B cell (primary cell): ENCODE measurements around the gene KHDC4. TPM values are rescaled to one million over a fixed set of nuclear protein-coding genes. Genes with fewer than 3 reads are reported as not detected.

ENCODE experiments used
- ATAC-seq: fragments of 200-7000 bp; cut with Tn5 transposase; one replicate; pipeline ENCODE4 v1.10.0; 2021; ENCODE audit warnings: low read depth, mild to moderate bottlenecking, moderate number of reproducible peaks, moderate library complexity
- CTCF ChIA-PET: fragments of 350-600 bp; sonication (Branson Sonifier 250); formaldehyde crosslinking; loops from one replicate; lab custom pipeline; 2021; ENCODE audit warnings: antibody characterized with exemption, inconsistent platforms; lab: Charles Lee
- POLR2A ChIA-PET: fragments of 350-600 bp; sonication (Branson Sonifier 250); formaldehyde crosslinking; loops from one replicate; lab custom pipeline; 2021; ENCODE audit warnings: antibody characterized with exemption; lab: Charles Lee
- DNase-seq: peaks from one replicate; pipeline ENCODE4 v3.0.0; 2013
- H2AFZ ChIP-seq: 2 replicates; pipeline ENCODE4 v1.6.1; 2012; ENCODE audit warnings: mild to moderate bottlenecking, low read depth, low read length; ENCODE audit not compliant: insufficient read depth, poor library complexity, severe bottlenecking
- H3K27ac ChIP-seq, 2 donors: 1 replicate in 1 of 2; 2 replicates in 1 of 2; pipeline ENCODE4 v1.5.1; 2012 to 2013; ENCODE audit warnings: low read length in 2 of 2, mild to moderate bottlenecking in 2 of 2, moderate library complexity in 1 of 2
- H3K27me3 ChIP-seq, 4 experiments: fragments of 200-600 bp in 1 of 4; sonication (generic) in 1 of 4; replicated peaks in 1 of 4; 1 replicate in 2 of 4; 2 replicates in 2 of 4; pipeline versions ENCODE4 v1.6.1 to v1.7.0; 2013 to 2016; ENCODE audit warnings: low read length in 3 of 4, mild to moderate bottlenecking in 2 of 4, mixed read lengths in 1 of 4, moderate library complexity in 1 of 4; ENCODE audit not compliant: insufficient read depth in 4 of 4, control insufficient read depth in 3 of 4; ENCODE audit errors: control extremely low read depth in 1 of 4
- H3K36me3 ChIP-seq, 2 experiments: replicated peaks in 1 of 2; 1 replicate in 1 of 2; 2 replicates in 1 of 2; pipeline versions ENCODE4 v1.6.1 to v1.7.1; 2013; ENCODE audit warnings: low read length in 1 of 2; ENCODE audit not compliant: insufficient read depth in 2 of 2, control insufficient read depth in 1 of 2; ENCODE audit errors: control extremely low read depth in 1 of 2, extremely low read depth in 1 of 2
- H3K4me1 ChIP-seq, 2 donors: fragments of 200-600 bp in 1 of 2; sonication (generic) in 1 of 2; 1 replicate in 1 of 2; 2 replicates in 1 of 2; pipeline versions ENCODE4 v1.5.1 to v1.6.1; 2013 to 2017; ENCODE audit warnings: low read length in 2 of 2; ENCODE audit not compliant: control insufficient read depth in 2 of 2, insufficient read depth in 2 of 2
- H3K4me2 ChIP-seq: replicated peaks from 2 replicates; pipeline ENCODE3; 2012; ENCODE audit warnings: mild to moderate bottlenecking, low read depth, low read length; ENCODE audit not compliant: poor library complexity, severe bottlenecking
- H3K4me3 ChIP-seq, 5 experiments: fragments of 200-600 bp in 1 of 5; sonication (generic) in 1 of 5; 1 replicate in 3 of 5; 2 replicates in 2 of 5; pipeline versions ENCODE4 v1.5.1 to v1.7.0; 2011 to 2016; ENCODE audit warnings: low read length in 4 of 5, mild to moderate bottlenecking in 4 of 5, low read depth in 2 of 5, control low read depth in 1 of 5, moderate library complexity in 1 of 5; ENCODE audit not compliant: insufficient read depth in 1 of 5; ENCODE audit errors: control extremely low read depth in 1 of 5, extremely low read depth in 1 of 5
- H3K79me2 ChIP-seq: fragments of 200-600 bp; sonication (generic); one replicate; pipeline ENCODE4 v1.6.0; 2016; ENCODE audit warnings: low read length; ENCODE audit not compliant: control insufficient read depth, insufficient read depth
- H3K9ac ChIP-seq: fragments of 200-600 bp; sonication (generic); 2 replicates; pipeline ENCODE4 v1.6.1; 2017; ENCODE audit warnings: mild to moderate bottlenecking, low read length, moderate library complexity
- H3K9me3 ChIP-seq, 3 donors: one replicate each; pipeline versions ENCODE4 v1.6.1 to v1.7.1; 2013; ENCODE audit warnings: low read length in 2 of 3; ENCODE audit not compliant: control insufficient read depth in 2 of 3, insufficient read depth in 1 of 3; ENCODE audit errors: control extremely low read depth in 1 of 3
- H4K20me1 ChIP-seq: 2 replicates; pipeline ENCODE4 v1.6.0; 2012; ENCODE audit warnings: mild to moderate bottlenecking, low read length; ENCODE audit not compliant: insufficient read depth, control insufficient read depth, poor library complexity, severe bottlenecking
- H3K27ac Mint-ChIP-seq: one replicate; pipeline ENCODE4 v1.8.0; 2021; ENCODE audit warnings: mixed read lengths
- H3K27me3 Mint-ChIP-seq: one replicate; pipeline ENCODE4 v1.8.0; 2021; ENCODE audit warnings: mixed read lengths
- H3K4me1 Mint-ChIP-seq: one replicate; pipeline ENCODE4 v1.8.0; 2021; ENCODE audit warnings: mixed read lengths
- H3K4me3 Mint-ChIP-seq: one replicate; pipeline ENCODE4 v1.8.0; 2021; ENCODE audit warnings: mixed read lengths
- H3K9me3 Mint-ChIP-seq: one replicate; pipeline ENCODE4 v1.8.0; 2022; ENCODE audit warnings: mixed read lengths; ENCODE audit not compliant: insufficient read depth
- EZH2 ChIP-seq: IDR thresholded peaks from 2 replicates; pipeline ENCODE4 v1.6.1; 2012; ENCODE audit warnings: borderline replicate concordance, low read depth, mild to moderate bottlenecking, moderate library complexity, low read length; ENCODE audit not compliant: insufficient read depth, poor library complexity, severe bottlenecking
- WGBS: methylation state at CpG from one replicate; pipeline ENCODE4 v1.1.5; 2013; ENCODE audit warnings: missing lambda C conversion rate; ENCODE audit not compliant: insufficient coverage; 5-methylcytosine and 5-hydroxymethylcytosine counted together
- intact Hi-C: fragments of 100-400 bp; cut with micrococcal nuclease; formaldehyde crosslinking; loops from one replicate; pipeline ENCODE4 v1.10.0; 2022
- polyA plus RNA-seq: library from polyadenylated mRNA; depleted of rRNA; stranded (reverse); fragments of >200 nt; gene quantifications from 2 replicates; pipeline ENCODE4 v1.2.3, GENCODE V29; 2012
- total RNA-seq, 2 donors: library from RNA; stranded (reverse); fragments of 120-200 nt in 1 of 2; gene quantifications; 1 replicate in 1 of 2; 2 replicates in 1 of 2; pipeline versions ENCODE4 v1.2.3 to v1.2.4, GENCODE V29; 2013 to 2022
- TF ChIP-seq, protein P1 (sequence below): fragments of 200-600 bp; IDR thresholded peaks from one replicate; pipeline ENCODE4 v1.8.0; 2022; ENCODE audit warnings: antibody characterized with exemption, mild to moderate bottlenecking

Gene KHDC4
- total and polyA plus RNA-seq, 2 donors (not counting 1 experiment from before 2014, with no cell fraction given) = 51.3 to 122 TPM

DNA sequence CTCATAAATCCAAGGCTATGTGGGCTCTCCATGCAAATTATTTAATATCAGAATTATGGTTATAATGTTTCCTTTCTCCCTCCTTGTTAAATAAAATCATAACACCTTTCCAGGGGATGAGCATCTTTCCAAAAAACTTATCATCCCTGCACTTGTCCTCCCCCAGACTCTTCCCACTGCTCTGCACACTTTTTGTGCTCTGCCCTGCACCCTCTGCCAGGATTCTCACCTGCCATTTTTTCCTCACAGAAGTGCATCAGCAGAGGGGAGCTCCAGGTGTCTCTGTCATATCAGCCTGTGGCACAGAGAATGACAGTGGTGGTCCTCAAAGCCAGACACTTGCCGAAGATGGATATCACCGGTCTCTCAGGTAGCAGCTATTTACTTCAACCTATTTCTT is 54.0 kb downstream of the KHDC4 start:
- no peaks in the 10 kb centered on the region for H4K20me1 ChIP-seq
- WGBS = 100% methylated on average over 2 of the region's 2 CpGs
- H3K27me3 ChIP-seq = no peaks in the 10 kb centered on the region
- no peak overlapping the region for H2AFZ ChIP-seq
- CTCF ChIA-PET = no interaction called here
- H3K9ac ChIP-seq = no peak overlapping the region
- Mint-ChIP-seq H3K27ac (no peak overlapping the region), H3K4me1 (peaks cover 9% of the 10 kb centered on the region), H3K9me3 (no peaks in the 10 kb centered on the region), H3K27me3 (no peaks in the 10 kb centered on the region), H3K4me3 (no peak overlapping the region)
- POLR2A ChIA-PET = no interaction called here
- intact Hi-C loops = no loop called here
- H3K79me2 ChIP-seq = no peaks in the 10 kb centered on the region
- TF ChIP-seq, protein P1, sequence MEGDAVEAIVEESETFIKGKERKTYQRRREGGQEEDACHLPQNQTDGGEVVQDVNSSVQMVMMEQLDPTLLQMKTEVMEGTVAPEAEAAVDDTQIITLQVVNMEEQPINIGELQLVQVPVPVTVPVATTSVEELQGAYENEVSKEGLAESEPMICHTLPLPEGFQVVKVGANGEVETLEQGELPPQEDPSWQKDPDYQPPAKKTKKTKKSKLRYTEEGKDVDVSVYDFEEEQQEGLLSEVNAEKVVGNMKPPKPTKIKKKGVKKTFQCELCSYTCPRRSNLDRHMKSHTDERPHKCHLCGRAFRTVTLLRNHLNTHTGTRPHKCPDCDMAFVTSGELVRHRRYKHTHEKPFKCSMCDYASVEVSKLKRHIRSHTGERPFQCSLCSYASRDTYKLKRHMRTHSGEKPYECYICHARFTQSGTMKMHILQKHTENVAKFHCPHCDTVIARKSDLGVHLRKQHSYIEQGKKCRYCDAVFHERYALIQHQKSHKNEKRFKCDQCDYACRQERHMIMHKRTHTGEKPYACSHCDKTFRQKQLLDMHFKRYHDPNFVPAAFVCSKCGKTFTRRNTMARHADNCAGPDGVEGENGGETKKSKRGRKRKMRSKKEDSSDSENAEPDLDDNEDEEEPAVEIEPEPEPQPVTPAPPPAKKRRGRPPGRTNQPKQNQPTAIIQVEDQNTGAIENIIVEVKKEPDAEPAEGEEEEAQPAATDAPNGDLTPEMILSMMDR = no peak
- TF ChIP-seq EZH2 = no peak
- no peak overlapping the region for H3K27ac ChIP-seq
- no peak for DNase-seq
- H3K36me3 ChIP-seq = peaks cover 0 to 4% of the 10 kb centered on the region in 2 experiments
- no peak overlapping the region for H3K4me2 ChIP-seq
- no peak for ATAC-seq
- H3K4me3 ChIP-seq = no peak overlapping the region
- H3K4me1 ChIP-seq = peaks cover 8% of the 10 kb centered on the region in 2 donors
- H3K9me3 ChIP-seq = no peaks in the 10 kb centered on the region

DNA sequence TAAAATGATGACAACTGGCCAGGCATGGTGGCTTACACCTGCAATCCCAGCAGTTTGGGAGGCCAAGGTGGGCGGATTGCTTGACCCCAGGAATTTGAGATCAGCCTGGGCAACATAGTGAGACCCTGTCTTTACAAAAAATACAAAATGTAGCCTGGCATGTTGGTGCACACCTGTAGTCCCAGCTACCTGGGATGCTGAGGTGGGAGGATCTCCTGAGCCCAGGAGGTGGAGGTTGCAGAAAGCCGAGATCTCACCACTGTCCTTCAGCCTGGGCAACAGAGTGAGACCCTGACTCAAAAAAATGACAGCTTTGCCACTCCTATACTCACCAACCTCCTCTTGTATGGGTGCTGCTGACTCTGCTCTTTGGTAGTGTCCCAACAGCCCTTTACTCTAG is 56.3 kb downstream of the KHDC4 start:
- no peaks in the 10 kb centered on the region for H3K9me3 ChIP-seq
- no peak overlapping the region for H3K4me3 ChIP-seq
- TF ChIP-seq, protein P1 = no peak
- no peak for TF ChIP-seq EZH2
- WGBS = 100% methylated on average over 1 of the region's 2 CpGs
- H3K27ac ChIP-seq = no peak overlapping the region
- ChIA-PET CTCF (interaction anchor here (0.8 kb wide), 1 partner anchor 16 kb away, joined by 3 read pairs; no protein-coding TSS in a partner anchor), POLR2A (interaction anchor here (0.6 kb wide), 1 partner anchor 457 kb away, joined by 9 read pairs; no protein-coding TSS in a partner anchor)
- H3K36me3 ChIP-seq = peaks cover 0 to 4% of the 10 kb centered on the region in 2 experiments
- intact Hi-C loops = no loop called here
- no peaks in the 10 kb centered on the region for H3K9me3 Mint-ChIP-seq
- no peak overlapping the region for H3K27ac Mint-ChIP-seq
- H3K4me1 Mint-ChIP-seq = peaks cover 9% of the 10 kb centered on the region
- H3K79me2 ChIP-seq = no peaks in the 10 kb centered on the region
- peaks cover 8% of the 10 kb centered on the region in 2 donors for H3K4me1 ChIP-seq
- H3K4me3 Mint-ChIP-seq = no peak overlapping the region
- ATAC-seq = no peak
- H3K27me3 Mint-ChIP-seq = no peaks in the 10 kb centered on the region
- H3K4me2 ChIP-seq = no peak overlapping the region
- H3K27me3 ChIP-seq = no peaks in the 10 kb centered on the region
- no peaks in the 10 kb centered on the region for H4K20me1 ChIP-seq
- no peak overlapping the region for H2AFZ ChIP-seq
- DNase-seq = no peak
- no peak overlapping the region for H3K9ac ChIP-seq
